ENCODE results near the gene RABL6.
"Not testable (repeated sequence)": the region's sequence is repeated elsewhere in the genome, so short reads cannot be mapped to it uniquely, and the experiment has no call there.

The RABL6 gene

GRCh38 chr9:136882109-136882946 lies 74.6 kb downstream of the RABL6 start:
- DNase-seq (ENCODE audit: low spot score), result peak; percentile 93

DNA sequence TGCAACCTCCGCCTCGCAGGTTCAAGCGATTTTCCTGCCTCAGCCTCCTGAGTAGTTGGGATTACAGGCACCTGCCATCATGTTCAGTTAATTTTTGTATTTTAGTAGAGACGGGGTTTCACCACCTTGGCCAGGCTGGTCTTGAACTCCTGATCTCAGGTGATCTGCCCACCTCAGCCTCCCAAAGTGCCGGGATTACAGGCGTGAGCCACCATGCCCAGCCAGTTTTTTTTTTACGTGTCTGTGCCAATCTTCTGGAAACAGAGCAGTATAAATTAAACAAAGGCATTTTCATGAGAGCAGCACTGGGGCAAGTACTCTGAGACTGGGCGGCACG lies 75.2 kb downstream of the RABL6 start:
- not testable (repeated sequence) for DNase-seq (ENCODE audit: low spot score)

- DNase-seq (ENCODE audit: low spot score), result not testable (repeated sequence)
Observed at GRCh38 chr9:136883670-136884069, 75.9 kb downstream of the RABL6 start.

DNA sequence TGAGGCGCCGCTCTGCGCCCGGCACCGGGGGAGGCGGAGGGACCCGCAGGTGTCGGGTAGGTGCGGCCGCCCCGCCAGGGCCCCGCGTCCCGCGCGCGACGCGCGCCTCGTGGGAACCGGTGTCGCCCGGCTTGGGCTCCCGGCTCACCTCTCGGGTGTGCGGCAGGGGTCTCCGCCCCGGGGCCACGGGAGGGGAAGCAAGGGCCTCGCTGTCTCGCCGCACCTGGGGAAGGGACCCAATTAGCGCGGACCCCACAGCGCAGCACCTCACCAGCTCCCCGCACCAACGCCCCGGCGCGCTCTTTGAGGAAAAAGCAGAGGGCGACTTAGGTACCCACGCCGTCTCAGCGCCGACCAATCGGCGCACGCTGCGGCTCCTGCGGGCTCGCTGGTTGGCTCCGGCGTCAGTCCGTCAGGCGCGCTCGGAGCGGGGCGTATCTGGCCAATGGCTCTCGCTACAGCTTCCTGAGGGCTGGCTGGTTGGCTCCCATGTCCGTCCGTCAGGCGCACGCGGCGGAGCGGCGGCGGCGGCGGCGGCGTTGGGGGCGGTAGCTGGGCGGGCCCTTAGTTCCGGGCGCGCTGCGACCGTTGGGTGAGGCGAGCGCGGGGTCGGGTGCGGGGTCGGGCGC lies 78.3 kb downstream of the RABL6 start, which contains the start of gene TRAF2:
Gene TRAF2, plus strand, starts transcription at position 567 of the 629 bp plus-strand sequence. CDS start 12,225 bp downstream, outside the sequence.
- peak; percentile 99 for DNase-seq (ENCODE audit: low spot score)

- peak; percentile 5 for DNase-seq (ENCODE audit: low spot score)
Observed at GRCh38 chr9:136886610-136887597, 79.2 kb downstream of the RABL6 start.

DNA sequence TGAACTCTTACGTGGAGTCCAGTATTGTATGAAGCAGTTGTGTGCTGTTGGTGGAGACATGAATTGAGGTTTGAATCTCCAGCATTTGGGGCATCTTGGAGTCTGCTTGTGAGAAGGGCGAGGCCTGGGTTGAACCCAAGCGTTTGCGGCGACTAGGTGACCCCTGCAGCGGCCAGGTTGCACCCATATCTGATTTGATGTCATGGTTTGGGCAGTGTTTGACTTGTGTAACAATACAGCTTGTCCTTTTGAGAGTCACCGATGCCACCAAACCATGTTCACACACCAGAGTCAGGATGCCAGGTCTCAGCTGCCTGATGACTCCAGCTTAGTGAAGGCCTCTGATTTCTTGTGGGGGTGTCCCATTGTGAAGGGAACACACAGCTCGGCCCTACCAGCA lies 80.7 kb downstream of the RABL6 start:
- no peak for DNase-seq (ENCODE audit: low spot score)

- no peak for DNase-seq (ENCODE audit: low spot score)
Observed at GRCh38 chr9:136889858-136890257, 82.1 kb downstream of the RABL6 start.

DNA sequence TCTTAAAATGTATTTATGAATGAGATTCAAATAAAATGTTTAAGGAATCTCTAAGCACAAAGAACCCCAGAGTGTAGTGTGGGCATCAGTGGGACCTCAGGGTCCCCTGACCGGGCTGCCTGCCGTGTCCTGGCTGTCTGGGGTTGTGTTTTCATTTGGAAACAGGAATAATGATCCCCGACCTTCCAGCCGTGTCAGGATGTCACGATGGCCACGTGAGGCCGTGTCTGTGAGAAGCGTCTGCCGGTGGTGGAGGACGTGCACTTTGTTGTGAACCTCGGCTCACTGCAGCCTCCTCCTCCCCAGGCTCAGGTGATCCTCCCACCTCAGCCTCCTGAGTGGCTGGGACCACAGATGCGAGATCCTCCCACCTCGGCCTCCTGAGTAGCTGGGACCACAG lies 82.9 kb downstream of the RABL6 start:
- DNase-seq (ENCODE audit: low spot score), result no peak

Measured in CD4-positive, alpha-beta T cell treated with Interleukin-2 at 100 ng/mL for 4 hours (primary cell).